Measurements from ENCODE around the gene TNRC6A.
"Not testable (repeated sequence)": the region's sequence is repeated elsewhere in the genome, so short reads cannot be mapped to it uniquely, and the experiment has no call there.

The TNRC6A gene

GRCh38 chr16:24728891-24729242 lies 584 bp upstream of the TNRC6A start:
- no peak for DNase-seq

- DNase-seq, result no peak
These were observed 732 bp downstream of the TNRC6A start for GRCh38 chr16:24729951-24730815.

DNA sequence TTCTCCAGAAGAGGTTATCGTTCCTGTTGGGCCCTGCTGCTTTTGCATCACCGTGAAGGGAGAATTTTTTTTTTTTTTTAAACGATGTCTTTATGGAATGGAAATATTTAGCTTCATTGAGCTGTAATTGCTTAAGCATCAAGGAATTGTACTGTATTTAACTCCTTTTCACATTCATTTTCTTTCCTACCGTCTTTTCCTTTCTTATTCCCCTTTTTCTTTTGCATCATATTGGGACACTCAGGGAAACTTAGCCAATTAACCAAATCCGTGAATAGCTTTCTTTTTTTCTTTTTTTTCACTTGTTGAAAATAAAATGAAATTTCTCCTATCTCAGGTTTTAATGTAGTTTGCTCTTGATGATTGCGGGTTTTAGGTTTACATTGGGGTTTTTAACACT lies 1.5 kb downstream of the TNRC6A start:
- DNase-seq, result no peak

DNA sequence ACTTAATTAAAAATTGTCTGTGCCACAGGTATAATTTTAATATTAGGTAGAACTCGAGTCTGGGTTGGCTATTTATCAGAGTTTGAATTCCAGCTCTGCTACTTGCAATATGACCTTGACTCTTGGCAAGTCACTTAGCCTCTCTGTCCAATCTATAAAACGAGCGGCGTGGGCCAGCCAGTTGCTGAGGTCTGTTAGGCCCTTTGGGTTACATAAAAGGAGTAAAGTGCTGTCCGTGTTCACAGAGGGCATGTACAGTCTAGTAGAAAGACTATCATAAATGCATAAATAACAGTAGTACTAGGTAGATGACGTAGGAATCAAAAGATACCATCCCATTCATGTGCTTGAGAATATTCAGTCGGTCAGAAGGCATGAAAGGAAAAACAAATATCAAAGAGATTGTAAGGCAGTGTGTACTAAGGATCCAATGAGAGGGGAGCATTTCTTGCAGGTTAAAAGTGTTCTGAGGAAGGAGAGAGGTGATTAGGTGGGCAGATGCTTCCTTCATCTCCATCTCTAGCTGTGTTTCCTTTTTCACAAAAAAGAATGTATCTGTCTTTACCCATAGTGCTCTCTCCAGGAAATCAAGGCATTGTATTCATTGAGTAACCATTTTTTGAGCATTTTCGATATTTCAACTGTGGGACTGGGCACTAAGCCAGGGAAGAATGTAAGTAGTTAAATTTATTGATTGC lies 2.4 kb downstream of the TNRC6A start:
- no peak for DNase-seq

DNA sequence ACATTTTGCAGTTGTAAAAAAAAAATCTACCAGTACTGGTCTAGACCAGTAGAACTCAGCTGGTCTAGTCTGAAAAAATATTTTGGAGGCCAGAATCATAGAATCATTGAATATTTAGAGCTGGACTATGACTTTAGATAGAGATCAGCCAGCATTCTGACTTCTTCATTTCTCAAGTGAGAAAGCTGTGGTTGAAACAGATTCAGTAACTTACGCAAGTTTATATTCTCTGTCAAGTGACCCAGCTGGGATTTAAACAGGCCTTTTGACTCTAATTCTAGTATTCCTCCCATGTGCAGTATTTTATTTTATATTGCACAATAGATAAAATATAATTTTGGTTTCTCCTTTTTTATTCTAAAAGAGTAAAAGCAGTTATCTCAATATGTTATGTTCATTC lies 4.9 kb downstream of the TNRC6A start:
- DNase-seq, result no peak

DNA sequence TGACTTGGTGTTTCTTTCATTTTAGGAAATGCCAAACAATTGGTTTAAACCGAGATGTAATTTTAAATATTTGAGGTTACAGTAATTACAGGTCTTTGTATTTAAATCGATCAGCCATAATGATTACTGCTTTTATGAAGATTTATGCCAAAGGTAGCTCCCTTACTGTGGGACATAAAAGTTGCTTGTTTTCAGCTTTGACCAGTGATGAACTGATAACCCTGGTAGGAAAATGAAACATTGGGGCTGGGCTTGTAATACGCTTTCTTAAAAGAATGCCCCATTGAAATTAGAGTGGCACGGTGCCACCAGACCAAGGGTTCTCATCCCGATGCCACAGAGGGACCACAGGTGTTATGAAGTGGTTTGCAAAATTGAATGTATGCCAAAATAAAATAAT lies 7.3 kb downstream of the TNRC6A start:
- no peak for DNase-seq

- no peak for DNase-seq
These were observed 8.0 kb downstream of the TNRC6A start for GRCh38 chr16:24737391-24737871.

GRCh38 chr16:24737916-24738594 lies 8.6 kb downstream of the TNRC6A start:
- DNase-seq, result no peak

GRCh38 chr16:24738895-24739294 lies 9.4 kb downstream of the TNRC6A start:
- DNase-seq, result no peak

GRCh38 chr16:24741862-24742261 lies 12.4 kb downstream of the TNRC6A start:
- no peak for DNase-seq

DNA sequence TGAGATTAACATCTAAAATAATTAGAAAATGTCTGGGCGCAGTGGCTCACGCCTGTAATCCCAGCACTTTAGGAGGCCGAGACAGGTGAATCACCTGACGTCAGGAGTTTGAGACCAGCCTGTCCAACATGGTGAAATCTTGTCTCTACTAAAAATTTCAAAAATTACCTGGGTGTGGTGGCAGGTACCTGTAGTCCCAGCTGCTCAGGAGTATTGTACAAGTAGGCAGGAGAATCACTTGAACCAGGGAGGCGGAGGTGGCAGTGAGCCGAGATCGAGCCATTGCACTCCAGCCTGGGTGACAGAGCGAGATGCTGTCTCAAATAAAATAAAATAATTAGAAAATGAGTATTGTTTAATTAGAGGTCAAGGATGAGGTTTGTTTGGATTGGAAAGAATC lies 13.2 kb downstream of the TNRC6A start:
- not testable (repeated sequence) for DNase-seq

GRCh38 chr16:24745391-24745790 lies 15.9 kb downstream of the TNRC6A start:
- no peak for DNase-seq

GRCh38 chr16:24745791-24746190 lies 16.3 kb downstream of the TNRC6A start:
- DNase-seq, result no peak

- DNase-seq, result no peak
These were observed 18.0 kb downstream of the TNRC6A start for GRCh38 chr16:24747441-24747840.

- no peak for DNase-seq
These were observed 18.8 kb downstream of the TNRC6A start for GRCh38 chr16:24748242-24748641.

DNA sequence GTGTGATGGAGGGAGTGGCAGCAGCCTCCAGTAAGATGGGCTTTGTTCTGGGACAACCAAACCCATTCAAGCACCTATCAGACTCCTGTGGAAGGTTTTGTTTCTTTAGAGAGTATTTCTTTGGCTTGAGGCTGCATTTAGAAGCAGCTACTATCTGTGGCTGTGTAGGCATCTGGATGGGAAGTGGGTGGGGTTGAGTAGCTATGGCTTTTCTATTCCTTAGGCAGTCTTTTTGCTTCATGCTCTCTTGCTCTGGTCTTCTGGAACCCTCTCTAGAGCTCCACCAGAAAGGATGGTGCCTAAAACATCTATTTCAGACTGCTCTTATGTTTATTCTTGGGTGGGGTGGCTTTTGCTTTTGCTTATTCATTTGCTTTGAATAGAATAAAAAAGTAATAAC lies 19.9 kb downstream of the TNRC6A start:
- no peak for DNase-seq

DNA sequence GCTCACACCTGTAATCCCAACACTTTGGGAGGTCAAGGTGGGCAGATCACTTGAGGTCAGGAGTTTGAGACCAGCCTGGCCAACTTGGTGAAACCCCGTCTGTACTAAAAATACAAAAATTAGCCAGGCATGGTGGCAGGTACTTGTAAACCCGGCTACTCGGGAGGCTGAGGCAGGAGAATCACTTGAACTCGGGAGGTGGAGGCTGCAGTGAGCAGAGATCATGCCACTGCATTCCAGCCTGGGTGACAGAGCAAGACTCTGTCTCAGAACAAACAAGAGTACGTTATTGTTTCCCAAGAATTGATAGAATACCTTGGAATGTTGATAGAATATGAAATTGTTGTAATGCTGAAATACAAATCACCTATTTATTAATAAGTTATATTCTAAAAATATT lies 20.4 kb downstream of the TNRC6A start:
- DNase-seq, result not testable (repeated sequence)

- DNase-seq, result no peak
These were observed 23.5 kb downstream of the TNRC6A start for GRCh38 chr16:24753000-24753399.

DNA sequence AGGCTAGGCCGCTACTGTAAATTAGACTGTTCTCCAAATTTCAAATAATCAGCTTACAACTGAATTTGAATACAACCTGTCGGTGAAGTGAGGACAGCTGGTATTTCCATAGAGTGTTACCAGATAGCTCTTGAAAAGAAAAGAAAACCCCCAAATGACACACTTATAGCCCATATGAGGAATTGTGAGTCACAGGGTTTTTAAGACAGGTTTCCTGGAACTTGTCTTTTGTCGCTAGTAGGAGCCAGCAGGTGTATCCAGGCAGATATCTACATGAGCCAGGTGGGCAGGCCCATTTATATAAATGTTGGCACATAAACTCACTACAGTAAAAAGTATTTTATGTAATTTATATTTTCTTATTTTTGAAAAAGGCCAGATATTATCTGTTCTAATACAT lies 24.0 kb downstream of the TNRC6A start:
- DNase-seq, result no peak

DNA sequence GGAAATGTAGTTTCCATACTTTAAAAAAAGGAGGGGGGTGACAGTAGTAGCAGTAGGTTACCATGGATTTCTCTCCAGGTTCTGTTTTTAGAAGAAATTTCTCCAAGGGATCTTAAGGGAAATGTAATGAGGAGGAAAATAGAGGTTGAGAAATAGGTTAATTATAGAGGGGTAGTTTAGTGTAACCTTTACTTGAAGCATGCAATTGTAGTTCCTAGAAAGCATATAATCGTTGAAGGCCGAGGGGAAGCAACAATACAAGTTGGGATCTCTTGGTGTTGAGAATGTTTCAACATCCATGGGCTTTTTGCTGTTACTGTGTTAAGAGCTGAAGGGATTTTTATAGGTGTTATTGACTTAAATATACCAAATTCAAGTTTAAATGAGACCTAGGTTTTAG lies 25.1 kb downstream of the TNRC6A start:
- DNase-seq, result no peak

DNA sequence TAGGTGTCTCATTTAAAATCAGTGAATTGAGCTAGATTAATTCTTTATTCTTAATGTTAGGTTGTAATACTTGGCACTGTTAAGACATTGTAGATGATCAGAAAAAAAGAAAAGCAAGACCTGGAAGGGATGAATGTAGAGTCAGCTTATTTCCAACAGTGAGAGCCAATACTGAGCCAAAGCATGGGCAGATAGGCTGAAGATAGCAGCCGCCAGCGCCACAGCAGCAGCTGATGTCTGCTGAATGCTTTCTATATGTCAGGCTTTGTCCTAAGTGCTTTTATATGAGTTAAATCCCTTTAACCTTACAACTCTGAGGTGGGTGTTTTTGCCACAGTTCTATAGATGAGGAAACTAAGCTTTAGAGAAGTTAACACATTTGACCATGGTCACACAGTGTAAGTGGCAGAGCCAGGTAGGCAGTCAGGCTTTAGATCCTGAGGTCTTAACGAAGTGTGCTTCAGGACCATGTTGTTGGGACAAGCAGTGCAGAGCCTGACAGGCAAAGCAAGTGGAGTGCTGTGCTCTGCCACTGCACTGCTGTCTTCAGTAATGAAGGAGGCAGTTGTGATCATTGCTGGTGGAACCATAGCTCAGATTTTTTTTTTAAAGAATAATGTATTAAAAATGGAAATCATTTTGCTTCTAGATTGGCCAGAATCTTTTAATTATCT lies 25.9 kb downstream of the TNRC6A start:
- DNase-seq, result no peak

- DNase-seq, result no peak
These were observed 28.9 kb downstream of the TNRC6A start for GRCh38 chr16:24758373-24758772.

DNA sequence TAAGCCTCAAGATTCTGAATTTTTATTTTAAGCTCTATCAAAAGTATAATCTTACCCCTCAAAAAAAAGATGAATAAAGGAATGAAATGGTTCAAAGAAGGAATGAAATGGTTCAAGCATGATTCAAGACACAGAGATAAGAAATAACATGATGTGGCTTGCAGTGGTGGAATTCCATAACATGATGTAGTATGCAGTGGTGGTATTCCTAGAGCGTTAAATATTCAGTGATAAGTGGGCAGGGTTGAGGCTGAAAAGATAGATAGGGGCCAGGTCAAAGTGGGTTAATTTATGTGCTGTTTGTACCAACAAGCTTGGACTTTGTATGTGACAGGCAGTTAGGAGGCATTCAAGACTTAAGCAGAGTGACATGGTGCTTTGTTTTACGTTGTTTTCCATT lies 29.6 kb downstream of the TNRC6A start:
- DNase-seq, result no peak

All from COR-L47 (cell line).